HG03442 (cell line): ENCODE data around the gene ICE2.
A peak's percentile ranks its signal among the peaks of the same experiment; 100 is the strongest.

ENCODE experiments used
- ATAC-seq: cut with Tn5 transposase; IDR thresholded peaks from one replicate; pipeline ENCODE4 v1.9.1; 2021; ENCODE audit warnings: mild to moderate bottlenecking, moderate library complexity; ENCODE audit not compliant: unreplicated experiment

The ICE2 gene

DNA sequence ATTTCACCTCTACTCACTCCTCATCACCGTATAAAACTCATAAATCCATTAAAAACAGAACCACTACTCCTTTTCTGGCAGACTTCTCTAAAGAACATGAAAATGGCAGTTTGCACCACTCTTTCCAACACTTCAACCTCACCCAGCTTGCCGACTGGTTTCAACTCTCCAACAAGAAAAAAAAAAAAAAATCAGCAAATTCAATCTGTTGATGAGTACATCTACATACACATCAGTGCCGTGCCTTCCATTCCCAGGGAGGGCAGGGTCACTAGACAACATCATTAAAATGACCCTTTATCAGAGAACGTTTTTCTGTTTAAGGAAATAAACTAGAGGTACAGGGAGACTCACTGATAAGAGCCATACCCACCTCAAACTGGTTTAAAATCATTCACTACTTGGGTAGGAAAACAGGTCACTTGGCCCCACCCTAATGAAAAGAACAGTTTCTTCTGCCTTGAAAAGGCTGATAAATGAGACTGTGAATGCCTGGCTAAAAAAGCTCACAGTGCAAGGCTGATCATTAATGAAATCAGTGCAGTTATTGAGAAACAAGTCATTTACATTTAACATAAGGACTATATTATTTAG is 87.1 kb downstream of the ICE2 start:
- no peak for ATAC-seq

DNA sequence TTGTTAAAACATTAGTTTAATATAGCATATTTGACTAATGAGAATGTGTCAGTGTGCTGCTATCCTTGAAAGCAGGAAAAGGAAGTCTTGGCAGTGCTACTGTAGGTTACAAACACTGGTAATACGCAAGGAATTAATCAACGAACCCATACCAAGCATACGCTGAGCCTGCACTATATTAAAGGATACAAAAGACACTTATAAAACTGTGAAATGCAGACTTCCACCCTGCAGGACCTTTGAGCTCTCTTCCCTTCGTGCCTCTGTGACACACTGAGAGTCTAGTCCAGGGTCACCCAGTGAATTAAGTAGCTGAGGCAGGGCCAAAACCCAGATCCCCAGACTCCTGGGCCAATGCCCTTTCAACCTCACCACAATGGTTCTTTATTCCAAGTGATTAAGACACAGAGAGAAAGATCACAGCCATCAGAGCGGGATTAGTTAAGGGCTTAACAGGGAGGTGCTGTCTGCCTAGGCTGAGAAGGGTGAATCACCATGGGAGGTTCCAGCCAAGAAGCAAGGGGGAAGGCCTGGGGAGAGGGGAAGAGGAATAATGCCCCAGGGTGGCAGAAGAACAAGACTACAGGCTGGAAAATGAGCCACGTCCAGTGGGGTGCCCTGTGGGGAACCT is 88.0 kb downstream of the ICE2 start:
- ATAC-seq = no peak

DNA sequence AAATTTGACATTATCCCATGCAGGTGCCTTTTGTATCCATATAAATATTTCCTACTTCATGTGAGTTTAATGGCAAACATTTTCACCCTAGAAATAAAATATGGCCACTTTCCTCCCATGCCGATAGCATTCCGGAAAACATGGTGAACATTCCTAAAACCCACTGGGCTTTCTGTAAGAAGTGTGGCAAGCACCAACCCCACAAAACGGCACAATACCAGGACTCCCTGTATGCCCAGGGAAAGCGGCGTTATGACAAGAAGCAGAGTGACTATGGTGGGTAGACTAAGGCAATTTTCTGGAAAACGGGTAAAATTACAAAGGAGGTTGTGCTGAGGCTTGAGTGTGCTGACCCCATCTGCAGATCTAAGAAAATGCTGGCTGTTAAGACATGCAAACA is 88.7 kb downstream of the ICE2 start:
- ATAC-seq = no peak

DNA sequence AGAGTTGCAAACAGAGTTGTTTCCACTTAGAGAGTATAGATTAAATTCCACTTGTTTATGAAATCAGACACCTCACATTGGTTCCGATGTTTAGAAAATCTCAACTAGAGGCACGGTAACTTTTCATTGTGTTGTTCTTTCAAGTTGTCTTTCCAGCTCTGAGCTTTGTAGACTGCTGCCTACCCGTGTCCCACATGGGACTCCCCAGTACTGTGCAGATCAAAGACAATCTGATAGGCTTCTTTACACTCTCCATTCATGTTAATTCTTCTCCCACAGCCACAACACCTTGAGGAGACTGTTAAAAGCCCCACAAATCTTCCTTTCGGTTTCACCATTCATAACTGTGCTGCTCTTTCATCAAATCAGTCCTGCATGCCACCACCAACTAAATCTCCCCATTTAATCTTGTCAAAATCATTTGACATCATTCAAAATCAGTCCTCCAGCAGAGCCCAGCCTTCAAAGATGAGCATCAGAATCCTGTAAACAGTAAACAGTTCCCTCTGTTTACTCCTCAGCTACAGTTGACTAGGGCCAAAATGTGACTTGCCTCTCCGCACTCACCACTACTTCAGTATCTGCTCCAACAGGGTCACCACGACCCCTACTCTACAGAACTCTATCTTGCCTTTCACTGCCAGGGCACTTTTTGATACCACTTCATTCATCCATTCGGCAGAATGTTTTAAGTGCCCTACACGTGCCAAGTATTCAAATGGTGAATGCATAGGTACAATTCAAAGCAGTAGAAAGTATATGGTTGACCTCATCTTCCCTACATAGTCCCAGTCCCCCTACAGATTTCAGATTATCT is 89.5 kb downstream of the ICE2 start:
- ATAC-seq = peak; percentile 78

DNA sequence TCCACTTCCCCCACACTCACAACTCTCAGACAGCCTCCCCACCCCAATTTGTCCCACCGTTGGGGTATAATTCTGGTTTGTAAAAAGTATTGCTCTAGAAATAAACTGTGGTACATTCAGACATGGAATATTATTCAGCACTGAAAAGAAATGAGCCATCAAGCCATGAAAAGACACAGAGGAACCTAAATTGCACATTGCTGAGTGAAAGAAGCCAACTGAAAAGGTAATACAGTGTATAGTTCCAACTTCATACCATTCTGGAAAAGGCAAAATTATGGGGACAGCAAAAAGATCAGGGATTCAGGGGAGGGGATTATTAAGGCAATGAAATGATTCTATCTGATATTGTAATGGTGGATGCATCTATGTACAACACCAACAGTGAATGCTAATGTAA is 91.6 kb downstream of the ICE2 start:
- no peak for ATAC-seq

DNA sequence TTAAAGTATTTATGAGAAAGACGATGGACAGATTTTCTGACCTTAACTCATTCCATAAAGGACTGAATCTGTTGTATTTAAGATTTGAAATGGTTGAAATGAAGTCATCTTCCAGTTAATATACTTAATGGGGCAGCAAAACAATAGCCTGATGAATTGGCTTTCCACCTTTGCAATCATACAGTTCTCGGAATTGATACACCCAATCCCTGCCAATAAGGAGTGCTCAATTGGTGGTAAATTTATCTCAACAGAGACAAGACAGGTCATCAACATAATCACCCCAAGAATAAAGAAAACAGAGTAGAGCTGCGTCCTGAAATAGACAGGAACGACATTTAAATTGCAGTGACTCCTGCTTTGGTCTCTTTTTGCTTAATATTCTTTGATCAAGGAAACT is 92.3 kb downstream of the ICE2 start:
- no peak for ATAC-seq

DNA sequence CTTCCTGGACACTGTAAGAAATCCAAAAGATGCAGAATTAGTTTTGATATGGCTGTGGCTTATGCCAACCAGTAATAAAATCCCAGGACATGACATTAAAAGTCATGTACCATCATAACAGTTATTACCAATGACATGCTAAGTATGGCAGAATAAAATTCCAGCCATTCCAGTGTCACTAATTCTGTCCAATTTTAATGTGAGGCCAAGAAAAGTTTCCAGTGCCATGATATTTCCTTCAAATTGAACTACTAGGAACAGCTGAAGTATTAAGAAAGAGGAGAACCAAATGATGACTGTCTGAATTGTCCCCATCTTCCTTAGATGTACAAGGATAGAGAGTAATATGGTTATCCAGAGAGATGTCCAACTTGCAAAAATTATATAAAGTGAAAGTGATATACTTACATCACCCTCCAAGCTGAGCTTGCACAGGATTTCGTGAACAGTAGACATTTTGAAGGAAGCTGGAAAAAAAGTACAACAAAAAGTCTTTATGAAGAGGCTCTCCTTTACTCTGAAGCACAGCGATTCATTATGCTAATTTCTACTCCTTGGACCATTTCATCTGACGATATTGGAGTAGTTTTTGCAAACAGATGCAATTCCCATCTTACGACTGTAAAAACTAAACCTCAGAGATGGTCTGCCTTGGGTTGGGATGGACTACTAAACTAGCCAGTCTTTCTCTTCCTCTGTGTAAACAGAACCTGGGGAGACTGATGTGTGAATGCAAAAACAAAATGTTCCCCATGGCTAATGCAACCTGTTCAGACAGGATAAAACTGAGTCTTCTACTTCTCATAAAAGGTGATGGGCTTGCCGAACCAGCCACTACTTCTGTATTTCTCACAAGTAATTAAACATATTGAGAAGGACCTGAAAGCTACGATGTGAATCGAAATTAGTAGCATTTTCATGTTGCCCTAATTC is 93.1 kb downstream of the ICE2 start:
- no peak for ATAC-seq

DNA sequence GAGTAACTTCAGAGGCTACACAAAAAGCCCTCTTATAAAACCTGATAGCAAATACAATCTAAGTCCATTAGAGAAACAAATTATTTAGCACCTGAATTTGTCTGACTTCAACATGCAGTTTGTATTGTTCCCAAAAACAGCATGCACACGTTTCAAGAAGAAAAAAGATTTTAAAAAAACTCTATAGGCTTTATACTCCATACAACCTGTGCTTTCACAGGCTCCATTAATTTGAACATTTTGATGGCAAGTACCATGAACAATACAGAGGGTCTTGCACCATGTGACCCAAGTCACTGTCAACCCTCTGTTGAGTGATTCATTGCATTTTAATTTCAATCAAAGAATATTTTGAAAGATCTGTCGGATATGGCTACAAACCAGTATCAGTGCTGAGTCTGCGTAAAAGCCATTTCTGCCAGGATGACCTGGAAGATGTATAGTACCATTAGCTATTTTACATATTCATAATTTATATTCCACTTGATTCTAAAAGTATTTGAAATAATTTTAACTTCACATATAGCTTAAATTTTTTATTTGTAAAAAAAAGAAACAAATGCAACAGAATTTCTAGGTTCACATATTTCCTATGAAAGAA is 94.3 kb downstream of the ICE2 start:
- no peak for ATAC-seq

DNA sequence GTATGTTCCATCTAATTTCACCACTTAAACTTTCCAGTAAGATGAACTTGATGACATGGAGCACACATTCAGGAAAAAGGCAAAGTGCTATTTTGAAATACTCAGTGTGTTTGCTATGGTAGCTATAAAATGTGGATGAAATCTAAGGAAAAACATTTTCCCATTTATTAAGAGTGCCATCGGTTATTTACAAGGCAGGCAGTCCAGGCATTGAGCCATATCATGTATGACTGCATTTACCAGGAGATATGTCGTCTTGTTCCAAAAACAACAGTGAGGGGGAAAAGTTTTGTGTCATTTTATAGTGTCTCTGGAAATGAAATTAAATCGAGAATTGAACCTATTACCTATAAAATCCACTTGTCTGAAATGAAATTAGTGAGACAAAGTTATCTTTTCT is 94.9 kb downstream of the ICE2 start:
- ATAC-seq = no peak

DNA sequence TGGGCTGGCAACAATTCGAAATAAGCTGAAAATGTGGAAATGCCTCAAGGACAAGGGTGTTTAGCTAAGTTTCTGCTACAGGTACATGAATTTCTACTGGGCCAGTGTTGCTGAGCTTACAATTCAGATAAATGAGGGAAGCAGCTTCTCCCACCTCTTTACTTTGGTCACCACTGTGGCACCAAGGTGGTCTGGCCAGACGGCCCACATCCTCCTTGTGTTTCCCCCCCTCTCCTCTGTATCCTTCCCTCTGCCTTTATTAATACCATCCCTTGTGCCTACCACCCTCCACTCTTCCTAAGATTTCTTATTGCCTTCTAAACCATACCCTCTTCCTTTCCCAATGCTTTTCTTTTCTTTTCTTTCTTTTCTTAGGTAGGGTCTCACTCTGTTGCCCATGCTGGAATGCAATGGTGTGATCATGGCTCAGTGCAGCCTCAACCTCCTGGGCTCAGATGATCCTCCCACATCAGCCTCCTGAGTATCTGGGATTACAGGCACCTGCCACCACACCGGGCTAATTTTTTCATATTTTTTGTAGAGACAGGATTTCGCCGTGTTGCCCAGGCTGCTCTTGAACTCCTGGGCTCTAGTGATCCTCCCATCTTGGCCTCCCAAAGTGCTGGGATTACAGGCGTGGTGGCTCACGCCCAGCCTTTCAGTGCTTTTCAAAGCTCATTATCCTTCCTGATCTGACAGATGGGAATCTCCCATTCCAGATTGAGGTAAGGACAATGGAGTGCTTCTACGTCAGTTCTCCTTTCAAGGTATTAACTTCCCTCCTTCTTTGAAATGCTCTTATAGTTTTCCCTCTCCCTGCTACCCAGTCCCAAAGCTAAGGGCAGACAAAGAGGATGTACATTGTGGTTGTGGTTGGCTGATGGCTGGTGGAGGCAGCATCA is 95.9 kb downstream of the ICE2 start:
- ATAC-seq = no peak

DNA sequence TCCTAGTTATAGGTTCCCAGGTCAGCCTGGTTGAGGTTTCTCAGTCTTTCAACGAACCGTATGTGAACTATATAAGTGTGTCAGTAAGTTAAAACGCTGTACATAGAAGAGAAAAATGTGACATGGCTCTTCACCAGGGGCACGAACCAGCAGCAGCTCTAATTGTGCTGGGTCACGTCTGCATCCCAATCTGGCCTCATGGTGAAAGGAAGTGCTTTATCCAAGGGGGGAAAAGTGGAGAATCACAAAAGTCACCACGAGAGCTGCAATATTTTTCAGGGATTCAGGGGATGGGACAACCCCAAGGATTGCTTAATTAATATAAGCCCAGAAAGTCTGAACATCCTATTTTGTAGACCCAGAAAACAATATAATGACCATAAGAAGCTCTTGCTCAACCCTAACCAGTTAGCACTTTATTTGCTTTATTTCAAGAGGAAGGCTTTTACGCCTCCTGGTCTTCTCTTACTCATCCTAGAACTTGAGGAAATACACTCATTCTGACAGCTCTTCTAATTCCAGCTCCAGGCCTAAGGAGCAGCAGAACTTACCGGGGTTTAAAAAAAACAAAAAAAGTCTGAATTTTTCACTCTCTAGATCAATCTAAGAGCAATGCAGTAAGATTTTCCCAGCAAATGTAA is 97.7 kb downstream of the ICE2 start:
- ATAC-seq = no peak

DNA sequence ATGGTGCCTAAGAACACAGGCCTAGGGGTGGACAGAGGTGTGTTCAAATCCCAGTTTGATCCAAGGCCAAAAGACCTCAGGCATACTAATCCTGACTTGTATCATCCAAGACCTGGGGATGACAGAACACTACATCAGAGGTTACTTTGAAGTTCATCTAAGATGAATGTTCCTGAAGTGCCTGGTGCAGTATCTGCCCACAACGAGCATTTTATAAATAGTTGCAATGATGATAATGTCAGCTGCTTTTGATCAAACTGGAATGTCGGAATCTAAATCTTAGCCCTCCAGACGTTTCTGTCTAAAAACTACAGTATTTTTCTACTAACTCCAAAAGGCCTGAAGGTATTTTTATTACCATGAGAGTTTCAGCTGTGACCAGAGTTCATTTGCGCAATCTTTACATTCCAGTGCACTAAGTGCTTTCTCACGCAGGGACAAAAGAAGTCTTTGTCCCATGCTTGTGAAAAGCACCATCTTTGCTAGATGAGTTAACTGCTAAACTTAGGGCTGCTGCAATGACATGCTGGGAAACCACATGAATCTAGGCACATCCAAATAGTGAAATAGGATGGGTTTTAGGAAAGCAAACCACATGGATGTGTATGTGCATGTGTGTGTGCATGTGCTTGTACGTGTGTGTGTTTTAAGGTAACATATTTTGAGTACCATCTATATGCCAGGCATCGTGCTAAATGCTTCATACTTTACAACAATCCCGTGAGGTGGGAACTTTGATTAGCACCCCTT is 99.2 kb downstream of the ICE2 start:
- ATAC-seq = no peak

DNA sequence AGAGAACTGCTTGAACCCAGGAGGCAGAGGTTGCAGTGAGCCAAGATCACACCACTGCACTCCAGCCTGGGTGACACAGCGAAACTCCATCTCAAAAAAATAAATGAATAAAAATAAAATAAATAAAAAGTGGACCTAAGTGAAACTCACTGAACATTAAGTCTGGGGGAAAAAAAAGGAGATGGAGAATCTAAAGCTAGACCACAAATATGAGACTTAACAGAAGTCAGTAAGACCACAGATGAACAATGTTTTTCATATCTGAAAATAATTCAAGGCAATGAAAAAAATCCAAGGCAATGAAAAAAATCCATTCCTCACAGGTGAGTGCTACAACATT is 99.8 kb downstream of the ICE2 start:
- no peak for ATAC-seq

DNA sequence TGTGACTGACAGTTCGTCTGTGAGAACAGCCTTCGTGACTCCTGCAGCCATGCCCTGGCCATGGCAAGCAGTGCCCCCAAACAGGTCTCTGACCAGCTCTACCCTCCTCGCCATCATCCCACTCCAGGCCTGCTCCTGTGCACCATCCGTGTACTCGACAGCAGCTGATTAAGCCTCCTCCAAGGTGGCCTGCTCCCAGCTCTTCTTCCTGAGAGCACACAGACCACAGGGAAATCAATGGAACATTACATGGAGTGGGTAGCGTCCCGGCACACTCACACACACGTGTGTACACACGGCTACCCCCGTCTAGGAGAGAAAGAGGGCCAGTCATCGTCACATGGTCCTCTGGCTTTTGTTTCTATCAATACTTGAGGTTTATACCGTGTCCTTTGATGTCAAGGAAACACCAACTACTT is 102.3 kb downstream of the ICE2 start:
- ATAC-seq = no peak

DNA sequence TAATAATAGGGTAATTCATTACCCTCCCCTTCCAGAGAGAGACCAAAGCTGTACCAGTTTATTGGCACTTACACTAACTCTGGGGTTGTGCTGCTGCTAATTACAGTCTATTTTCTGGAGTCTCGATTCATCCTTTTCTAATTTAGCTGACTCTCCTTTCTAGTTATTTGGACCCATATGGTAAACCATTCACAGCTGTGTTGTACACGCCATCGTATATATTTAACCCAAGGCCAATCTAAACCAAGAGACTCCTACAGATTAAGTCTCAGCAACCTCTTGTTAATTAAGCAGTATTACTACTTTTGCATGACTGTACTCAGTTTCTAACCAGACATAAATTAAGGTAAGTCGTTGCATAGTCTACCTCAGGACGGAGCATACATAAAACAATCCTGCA is 103.6 kb downstream of the ICE2 start:
- ATAC-seq = no peak

DNA sequence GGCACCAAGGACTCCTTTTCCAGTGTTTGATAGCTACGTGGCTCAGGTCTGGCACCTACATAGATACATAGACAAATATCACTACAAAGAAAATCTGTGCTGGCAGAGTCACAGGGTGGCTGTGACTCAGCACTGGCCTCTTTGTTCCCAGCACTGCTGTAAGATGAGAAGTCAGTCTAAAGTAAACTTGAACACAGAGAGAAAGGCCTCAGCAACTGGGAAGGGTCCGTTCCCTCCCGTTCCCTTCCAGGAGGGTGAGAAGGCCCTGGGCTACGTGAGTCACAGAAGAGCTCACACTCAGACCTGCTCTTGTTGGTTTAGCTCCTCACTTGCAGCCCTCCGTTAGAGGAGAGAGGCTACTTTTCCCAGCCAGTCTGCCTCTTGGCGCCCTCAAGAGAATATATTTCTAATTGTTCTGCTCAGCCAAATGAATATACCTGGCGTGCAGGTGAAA is 104.3 kb downstream of the ICE2 start:
- ATAC-seq = no peak

DNA sequence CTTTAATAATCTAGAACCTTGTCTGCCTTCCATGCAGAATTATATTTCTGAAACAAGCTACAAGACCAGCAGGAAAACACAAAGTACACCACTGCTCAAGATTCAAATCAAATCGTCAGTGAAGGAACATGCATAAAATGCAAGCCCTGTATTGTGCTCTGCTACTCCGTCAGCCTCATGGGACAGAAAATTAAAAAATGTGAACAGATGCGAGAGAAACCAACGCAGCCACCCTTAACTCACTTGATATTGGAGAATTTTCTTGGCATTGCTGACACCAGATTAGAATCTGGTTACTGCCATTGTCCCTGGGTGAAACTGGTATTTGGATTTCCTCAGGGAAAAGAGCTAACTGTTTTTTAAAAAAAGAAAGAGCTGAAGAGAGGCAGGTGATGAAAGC is 104.7 kb downstream of the ICE2 start:
- ATAC-seq = no peak

DNA sequence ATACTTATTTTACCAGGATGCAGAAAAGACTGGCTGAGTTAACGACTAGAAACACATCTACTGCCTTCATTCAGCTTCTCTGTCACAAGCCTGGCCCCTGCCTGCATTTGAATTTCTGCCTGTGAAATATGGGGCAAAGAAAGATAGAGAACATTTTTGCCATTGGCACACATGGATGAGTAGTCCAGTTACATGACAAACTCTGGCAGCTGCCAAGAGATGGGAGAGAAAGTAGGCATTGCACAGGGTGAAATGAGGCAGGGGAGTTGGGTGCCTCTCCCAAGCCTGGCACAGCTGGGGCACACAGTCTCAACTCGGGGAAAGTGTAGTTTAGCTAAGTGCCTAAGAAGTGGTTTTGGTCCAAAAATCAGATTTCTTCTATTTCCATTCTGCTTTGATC is 105.2 kb downstream of the ICE2 start:
- ATAC-seq = no peak

DNA sequence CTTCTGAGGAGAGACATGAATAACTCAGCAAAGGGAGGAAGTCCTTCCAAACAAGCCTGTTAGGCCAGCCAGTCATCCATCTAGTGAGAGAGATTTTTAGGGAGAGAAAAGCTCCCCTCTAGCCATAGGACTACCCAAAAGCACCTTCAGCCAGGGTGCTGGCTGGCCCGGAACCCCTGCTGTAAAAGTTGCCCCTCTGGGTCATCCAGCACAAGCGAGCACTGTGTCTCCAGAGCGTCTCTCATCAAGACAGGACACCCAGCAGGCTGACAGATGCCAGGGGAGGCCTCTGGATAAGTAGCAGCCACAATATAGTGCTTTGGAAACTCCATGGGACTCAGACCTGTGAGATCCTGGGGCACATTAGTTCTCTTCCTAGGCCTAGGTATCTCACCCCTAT is 105.6 kb downstream of the ICE2 start:
- ATAC-seq = no peak
